HG03432 (cell line): ENCODE results near the gene EIF6.

Source experiments
- ATAC-seq: cut with Tn5 transposase; IDR thresholded peaks from one replicate; pipeline ENCODE4 v1.9.1; 2021; ENCODE audit warnings: mild to moderate bottlenecking, moderate library complexity; ENCODE audit not compliant: unreplicated experiment

Gene EIF6

GRCh38 chr20:35235881-35236280, 48.7 kb downstream of the EIF6 start:
- ATAC-seq, result no peak

- ATAC-seq, result no peak
Observed at GRCh38 chr20:35232575-35232974, 52.0 kb downstream of the EIF6 start.
